DMS79 treated with DMSO at 0.1 percent for 48 hours (cell line): ENCODE data around the gene TRPM7.

Experiments
- DNase-seq: peaks from one replicate; lab custom pipeline; 2025; lab: John Stamatoyannopoulos, UW

The TRPM7 gene

DNA sequence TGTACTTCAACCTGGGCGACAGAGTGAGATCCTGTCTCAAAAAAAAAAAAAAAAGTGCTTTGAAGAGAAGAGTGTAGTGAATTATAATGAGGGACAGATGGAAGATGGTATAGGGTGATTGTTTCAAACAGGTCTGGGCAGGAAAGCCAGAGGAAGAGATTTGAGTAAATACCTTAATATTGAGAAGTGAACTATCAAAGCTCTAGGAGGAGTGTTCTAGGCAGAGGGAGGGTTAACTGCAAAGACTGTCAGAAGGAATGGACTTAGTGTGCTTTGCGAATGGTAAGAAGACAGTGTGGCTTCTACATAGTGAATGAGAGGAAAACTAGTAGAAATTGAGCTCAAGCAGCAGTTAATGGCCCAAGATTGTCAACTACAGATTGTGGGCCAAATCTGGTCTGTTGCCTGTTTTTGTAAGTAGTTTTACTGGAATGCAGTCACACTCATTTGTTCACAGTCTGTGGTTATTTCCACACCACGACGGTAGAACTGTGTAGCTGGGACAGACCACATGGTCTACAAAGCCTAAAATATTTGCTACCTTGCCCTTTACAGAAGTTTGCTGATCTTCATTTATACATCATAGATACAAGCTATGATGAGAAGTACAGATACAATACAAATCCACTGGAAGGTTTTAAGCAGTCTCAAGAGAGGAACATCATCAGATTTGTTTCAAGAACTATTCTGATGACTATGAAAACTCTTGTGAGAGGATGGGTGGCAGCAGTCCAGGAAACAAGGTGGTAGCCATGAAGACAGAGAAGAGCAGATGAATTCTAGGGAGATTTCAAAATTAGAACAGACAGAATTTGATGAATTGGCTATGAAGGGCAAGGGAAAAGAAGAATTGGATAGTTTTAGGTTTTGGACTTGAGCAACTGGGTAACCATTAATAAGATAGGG lies 123.6 kb downstream of the TRPM7 start:
- no peak for DNase-seq

DNA sequence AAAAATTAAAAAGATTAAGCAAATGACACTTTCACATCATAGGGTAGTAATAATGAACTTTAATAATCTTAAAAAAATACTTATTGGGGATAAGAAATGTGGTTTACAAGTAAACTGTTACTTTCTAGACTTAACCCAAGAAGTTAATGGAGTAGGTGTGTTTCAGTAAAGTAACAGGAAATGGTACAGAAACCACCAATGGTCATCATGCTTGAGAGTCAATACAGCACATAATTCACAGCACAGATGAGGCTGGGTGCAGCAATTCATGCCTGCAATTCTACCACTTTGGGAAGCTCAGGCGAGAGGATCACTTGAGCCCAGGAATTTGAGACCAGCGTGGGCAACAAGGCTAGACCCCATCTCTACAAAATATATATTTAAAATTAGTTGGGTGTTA lies 128.6 kb downstream of the TRPM7 start:
- no peak for DNase-seq

DNA sequence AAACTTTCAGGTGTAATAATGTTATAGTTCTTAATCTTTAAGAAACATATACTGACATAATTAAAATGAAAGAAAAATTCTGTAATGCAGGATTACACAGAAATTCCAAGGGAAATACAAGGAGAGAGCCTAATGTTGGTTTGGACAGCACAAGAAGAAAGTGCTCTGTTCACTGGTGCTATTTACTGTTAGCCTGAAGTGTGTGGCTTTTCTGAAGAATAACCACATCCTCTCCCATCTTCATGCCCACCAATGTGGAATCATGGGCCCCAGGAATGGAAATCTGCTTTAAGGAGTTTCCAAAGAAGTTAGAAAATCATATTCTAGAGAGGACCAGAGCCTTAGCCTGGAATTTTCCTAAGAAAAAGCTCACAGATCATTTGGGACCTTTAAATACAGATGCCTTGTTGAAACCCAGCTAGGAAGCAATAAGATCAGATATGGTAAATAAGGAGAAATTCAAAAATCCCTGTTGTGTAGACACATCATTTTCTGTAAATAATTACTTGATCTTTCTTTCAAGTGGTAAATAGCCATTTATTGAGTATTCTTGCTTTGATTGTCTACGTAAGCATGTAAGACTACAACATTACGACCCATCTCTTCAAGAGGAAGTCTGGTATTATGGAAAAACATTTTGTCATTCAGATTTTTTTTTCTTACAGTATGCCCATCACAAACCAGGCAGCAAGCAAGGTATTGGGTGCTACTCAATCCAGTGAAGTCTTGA lies 129.8 kb downstream of the TRPM7 start:
- DNase-seq, result no peak

DNA sequence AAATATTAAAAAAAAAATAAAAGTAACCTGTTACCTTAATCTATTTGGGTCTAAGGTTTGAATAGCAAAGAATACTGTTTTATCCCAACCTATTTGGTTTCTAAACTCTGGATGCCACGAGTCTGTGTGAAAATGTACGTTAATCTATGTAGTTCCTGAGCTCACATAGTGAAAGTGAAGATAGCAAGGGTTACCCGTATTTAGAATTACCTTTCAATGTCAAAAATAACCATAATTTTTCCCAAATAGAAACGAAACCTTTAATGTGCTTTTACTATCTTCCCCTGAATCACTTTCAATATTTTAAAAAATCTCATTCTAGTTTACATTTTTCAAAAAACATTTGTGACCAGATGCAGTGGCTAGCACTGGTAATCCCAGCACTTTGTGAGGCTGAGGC lies 134.4 kb downstream of the TRPM7 start:
- DNase-seq, result no peak

DNA sequence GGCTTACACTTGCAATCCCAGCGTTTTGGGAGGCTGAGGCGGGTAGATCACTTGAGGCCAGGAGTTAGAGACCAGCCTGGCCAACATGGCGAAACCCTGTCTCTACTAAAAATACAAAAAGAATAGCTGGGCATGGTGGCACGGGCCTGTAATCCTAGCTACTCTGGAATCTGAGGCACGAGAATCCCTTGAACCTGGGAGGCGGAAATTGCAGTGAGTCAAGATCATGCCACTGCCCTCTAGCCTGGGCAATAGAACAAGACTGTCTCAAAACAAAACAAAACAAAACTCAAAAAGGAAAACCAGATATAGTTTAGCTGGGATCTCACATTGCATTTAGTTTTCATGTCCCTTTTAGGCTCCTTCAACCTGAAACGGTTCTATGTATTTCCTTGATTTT lies 137.3 kb downstream of the TRPM7 start:
- DNase-seq, result no peak

DNA sequence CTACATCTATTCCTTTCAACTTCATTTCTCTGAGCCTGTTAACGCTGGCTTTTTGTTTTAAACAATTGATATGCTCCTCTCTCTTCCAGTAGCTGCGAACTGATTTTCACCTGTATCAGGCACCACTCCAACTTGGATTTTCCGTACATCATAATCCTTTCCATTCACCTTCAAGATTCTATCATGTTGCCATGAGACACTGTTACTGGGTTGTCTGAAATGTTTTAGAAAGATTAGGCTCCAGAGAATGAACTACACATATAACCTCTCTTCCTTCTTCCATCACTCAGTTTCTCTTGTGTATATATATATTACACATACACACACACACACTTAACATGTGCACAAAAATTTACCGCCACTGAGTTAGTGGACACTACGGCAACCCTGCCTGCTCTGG lies 140.0 kb downstream of the TRPM7 start, which contains the start of gene USP50:
TSS of gene USP50 (minus strand) at position 101 of the 400 bp plus-strand sequence. CDS start 141 bp downstream, outside the sequence.
- DNase-seq, result no peak

DNA sequence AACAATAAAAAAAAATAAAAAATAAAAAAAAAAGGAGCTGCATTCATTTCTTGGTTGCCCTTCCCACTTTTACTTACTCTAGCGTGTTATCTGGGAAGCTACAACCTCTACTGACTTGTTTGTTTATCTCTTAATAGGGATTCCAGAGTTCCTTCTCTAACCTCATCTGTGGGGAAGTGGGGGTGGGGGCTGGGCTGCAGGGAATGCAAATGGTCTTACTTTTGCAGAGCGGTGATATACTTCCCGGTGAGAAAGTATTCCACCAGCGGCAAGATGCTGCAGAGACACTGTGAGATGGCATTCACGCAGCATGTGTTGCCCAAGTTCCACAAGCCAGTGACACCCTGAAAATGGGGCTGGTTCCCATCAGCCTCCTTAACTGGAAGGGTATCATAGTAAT lies 142.2 kb downstream of the TRPM7 start:
- no peak for DNase-seq

DNA sequence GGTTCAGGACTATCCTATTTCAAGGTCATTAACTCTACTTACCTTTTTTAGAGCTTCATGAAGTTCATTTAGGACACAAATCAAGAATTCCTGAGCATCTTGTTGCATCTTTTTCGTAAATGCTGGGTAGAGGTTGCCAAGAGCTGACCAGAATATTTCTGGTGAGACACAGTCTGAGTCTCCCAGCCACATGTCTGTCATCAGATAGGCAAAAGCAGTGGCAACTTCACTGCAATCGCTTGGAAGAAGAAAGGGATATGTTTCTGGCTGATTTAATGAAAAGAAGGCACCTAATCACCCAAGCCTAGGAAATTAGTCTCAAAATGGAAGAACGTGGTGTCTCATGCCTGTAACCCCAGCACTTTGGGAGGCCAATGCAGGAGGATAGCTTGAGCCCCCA lies 143.0 kb downstream of the TRPM7 start:
- DNase-seq, result no peak

DNA sequence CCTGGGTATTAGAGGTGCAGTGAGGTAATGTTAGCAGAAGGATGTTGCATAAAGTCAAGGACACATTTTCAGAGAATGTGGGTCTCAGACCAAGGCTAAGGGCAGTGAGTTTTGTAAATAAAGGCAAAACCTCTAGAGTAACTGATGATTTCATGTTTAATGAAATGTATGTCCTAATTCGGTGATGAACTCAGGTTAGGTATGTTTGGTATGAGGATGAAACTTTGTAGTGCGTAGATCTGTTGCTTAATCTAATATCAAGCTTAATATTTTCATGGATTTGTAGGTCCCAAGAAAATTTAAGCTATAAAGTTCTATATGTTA lies 143.7 kb downstream of the TRPM7 start:
- DNase-seq, result no peak

DNA sequence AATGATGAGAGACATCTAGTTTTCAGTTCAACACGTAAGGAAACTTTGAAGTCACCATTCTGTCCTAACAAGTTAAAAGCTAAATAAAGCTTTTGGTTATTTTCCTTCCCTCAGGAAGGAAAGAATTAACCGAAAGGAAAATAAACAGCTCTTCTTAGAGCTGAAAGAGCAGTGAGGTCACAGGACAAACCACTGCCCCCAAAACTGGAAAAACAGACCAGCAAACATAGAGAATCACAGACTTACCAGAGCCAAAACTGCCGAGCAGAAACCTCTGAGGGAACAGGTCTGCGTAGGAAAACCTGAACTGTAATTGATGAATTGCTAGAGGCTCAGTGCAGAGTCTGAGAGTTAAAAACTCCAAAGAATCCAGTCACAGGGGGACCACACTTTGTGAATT lies 154.8 kb downstream of the TRPM7 start:
- no peak for DNase-seq

DNA sequence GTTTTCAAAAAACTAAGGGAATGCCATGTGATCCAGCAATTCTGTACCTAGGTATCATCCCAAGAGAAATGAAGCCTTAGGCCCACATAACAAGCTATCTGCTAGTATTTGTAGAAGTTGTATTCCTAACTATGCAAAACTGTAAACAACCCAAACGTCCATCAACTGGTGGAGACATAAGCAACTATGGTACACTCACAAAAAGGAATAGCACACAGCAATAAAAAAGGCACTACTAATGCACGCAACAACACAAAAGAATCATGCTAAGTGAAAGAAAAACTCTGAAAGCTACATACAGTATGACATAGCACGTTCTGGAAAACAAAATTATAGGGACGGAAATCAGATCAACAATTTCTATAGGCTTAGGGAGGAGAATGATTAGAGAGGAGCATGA lies 155.4 kb downstream of the TRPM7 start:
- no peak for DNase-seq

DNA sequence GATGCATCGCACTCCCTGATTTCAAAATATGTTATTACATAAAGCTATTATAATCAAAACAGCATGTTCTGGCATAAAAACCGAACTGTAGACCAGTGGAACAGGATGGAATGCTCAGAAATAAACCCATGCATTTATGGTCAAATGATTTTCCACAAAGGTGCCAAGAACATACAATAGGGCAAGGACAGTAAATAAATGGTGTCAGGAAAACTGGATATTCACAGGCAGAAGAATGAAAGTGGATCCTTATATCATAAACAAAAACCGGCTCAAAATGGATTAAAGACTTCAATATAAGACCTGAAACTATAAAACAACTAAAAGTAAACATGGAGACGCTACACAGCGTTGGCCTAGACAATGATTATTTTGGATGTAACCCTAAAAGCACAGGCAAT lies 162.7 kb downstream of the TRPM7 start:
- DNase-seq, result no peak

DNA sequence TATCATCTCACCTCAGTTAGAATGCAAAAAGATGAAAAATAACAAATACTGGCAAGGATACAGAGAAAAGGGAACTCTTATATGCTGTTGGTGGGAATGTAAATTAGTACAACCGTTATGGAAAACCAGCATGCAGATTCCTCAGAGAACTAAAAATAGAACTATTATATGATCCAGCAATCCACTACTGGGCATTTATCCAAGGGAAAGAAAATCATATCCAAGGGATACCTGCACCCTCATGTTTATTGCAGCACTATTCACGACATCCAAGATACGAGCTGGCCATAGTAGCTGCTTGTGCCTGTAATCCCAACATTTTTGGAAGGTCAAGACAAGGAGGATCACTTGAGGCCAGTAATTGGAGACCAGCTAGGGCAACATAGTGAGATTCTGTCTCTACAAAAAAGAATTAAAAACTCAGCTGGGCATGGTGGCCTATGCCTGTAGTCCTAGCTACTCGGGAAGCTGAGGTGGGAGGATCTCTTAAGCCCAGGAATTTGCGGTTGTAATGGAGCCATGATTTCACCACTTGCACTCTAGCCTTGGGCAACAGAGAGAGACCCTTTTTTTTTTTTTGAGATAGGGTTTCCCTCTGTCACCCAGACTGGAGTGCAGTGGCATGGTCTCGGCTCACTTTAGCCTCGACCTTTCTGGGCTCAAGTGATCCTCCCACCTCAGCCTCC lies 166.7 kb downstream of the TRPM7 start:
- no peak for DNase-seq

DNA sequence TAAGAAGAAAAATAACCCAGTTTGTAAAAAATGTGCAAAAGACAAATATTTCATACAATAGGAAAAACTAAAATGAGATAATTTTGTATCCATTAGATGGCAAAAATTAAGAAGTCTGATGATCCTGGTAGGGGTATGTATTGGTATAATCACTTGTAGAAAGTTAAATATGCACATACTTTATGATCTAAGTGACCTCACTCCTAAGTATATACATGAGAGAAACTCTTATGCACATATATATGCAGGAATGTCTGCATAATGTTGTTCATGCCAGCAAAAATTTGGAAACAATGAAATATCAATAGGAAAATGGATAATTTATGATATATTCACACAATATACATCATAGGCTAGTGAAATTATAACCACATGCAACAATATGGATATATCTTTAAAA lies 173.6 kb downstream of the TRPM7 start:
- no peak for DNase-seq
